Measurements from ENCODE around the gene XRN2. TPM values are rescaled to one million over a fixed set of nuclear protein-coding genes. Genes with fewer than 3 reads are reported as not detected.

XRN2 gene
- polyA plus RNA-seq, 3 donors = 53.1 to 111 (median 101) TPM

DNA sequence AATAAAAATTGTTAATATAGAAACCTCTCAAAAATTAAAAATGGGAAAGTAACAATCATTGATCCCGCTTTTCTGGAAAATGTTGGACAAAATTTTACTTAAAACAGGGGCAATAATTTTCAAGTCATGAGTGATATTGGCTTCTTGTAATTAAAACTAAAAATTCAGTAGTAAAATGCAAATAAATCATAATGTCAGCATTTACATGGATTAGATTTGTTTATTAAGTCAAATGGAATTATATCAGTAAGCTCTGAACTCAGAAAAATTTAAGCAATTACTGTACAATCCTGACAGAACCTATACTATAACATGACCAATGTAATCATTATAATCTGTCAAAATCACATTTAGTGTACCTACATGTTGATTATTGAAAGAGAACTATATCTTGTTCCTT lies 134.1 kb downstream of the XRN2 start:
- H3K4me3 Mint-ChIP-seq = no peak overlapping the region
- WGBS (ENCODE audit: insufficient coverage) = no CpG with 5 or more reads among the region's 1 CpG
- H3K4me2 ChIP-seq (replicated peaks; ENCODE audit: extremely low read depth, low read length, poor library complexity, severe bottlenecking) = no peak overlapping the region

GRCh38 chr20:21437816-21438215 lies 134.7 kb downstream of the XRN2 start:
- no peak overlapping the region for H2AFZ ChIP-seq (ENCODE audit: insufficient read depth, low read depth, low read length, poor library complexity, severe bottlenecking)
- H3K4me3 Mint-ChIP-seq = no peak overlapping the region
- no peak overlapping the region for H3K4me3 ChIP-seq (replicated peaks in 1 of 3; ENCODE audit: low read depth in 2 of 3, low read length in 3 of 3)
- no peaks in the 10 kb centered on the region for H4K20me1 ChIP-seq (ENCODE audit: insufficient read depth, low read length)
- H3K27me3 Mint-ChIP-seq (ENCODE audit: low read depth in 3 of 3) = peaks cover 17 to 33% (median 22%) of the 10 kb centered on the region in 3 donors
- no peaks in the 10 kb centered on the region for H3K36me3 Mint-ChIP-seq
- H3K4me2 ChIP-seq (replicated peaks; ENCODE audit: extremely low read depth, low read length, poor library complexity, severe bottlenecking) = no peak overlapping the region
- no CpG with 5 or more reads among the region's 2 CpGs for WGBS (ENCODE audit: insufficient coverage)
- no peak overlapping the region for H3K9ac ChIP-seq (ENCODE audit: insufficient read depth, low read length, poor library complexity, severe bottlenecking)
- intact Hi-C loops (cut with micrococcal nuclease) = no loop called here
- H3K9me3 ChIP-seq (replicated peaks in 1 of 2; ENCODE audit: control insufficient read depth in 1 of 2, insufficient read depth in 1 of 2, low read length in 2 of 2) = no peaks in the 10 kb centered on the region
- H3K79me2 ChIP-seq (ENCODE audit: insufficient read depth, low read length) = no peaks in the 10 kb centered on the region
- no peaks in the 10 kb centered on the region for H3K4me1 Mint-ChIP-seq
- H3K4me1 ChIP-seq (ENCODE audit: control insufficient read depth in 1 of 2, insufficient read depth in 2 of 2, low read length in 2 of 2) = no peaks in the 10 kb centered on the region
- TF ChIP-seq, protein P1, sequence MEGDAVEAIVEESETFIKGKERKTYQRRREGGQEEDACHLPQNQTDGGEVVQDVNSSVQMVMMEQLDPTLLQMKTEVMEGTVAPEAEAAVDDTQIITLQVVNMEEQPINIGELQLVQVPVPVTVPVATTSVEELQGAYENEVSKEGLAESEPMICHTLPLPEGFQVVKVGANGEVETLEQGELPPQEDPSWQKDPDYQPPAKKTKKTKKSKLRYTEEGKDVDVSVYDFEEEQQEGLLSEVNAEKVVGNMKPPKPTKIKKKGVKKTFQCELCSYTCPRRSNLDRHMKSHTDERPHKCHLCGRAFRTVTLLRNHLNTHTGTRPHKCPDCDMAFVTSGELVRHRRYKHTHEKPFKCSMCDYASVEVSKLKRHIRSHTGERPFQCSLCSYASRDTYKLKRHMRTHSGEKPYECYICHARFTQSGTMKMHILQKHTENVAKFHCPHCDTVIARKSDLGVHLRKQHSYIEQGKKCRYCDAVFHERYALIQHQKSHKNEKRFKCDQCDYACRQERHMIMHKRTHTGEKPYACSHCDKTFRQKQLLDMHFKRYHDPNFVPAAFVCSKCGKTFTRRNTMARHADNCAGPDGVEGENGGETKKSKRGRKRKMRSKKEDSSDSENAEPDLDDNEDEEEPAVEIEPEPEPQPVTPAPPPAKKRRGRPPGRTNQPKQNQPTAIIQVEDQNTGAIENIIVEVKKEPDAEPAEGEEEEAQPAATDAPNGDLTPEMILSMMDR (IDR thresholded peaks at IDR 0.05) = no peak
- peaks cover 2 to 9% of the 10 kb centered on the region in 2 donors for H3K27me3 ChIP-seq (ENCODE audit: control insufficient read depth in 2 of 2, insufficient read depth in 2 of 2, low read length in 2 of 2)
- H3K36me3 ChIP-seq (replicated peaks in 1 of 2; ENCODE audit: control insufficient read depth in 1 of 2, insufficient read depth in 2 of 2, low read length in 2 of 2) = no peaks in the 10 kb centered on the region
- DNase-seq = no peak
- H3K27ac Mint-ChIP-seq = no peak overlapping the region
- no peak overlapping the region for H3K27ac ChIP-seq (ENCODE audit: low read depth in 1 of 2, low read length in 2 of 2)
- no peaks in the 10 kb centered on the region for H3K9me3 Mint-ChIP-seq

More for the DNA sequence above, 134.1 kb downstream of the XRN2 start:
- no peaks in the 10 kb centered on the region for H4K20me1 ChIP-seq (ENCODE audit: insufficient read depth, low read length)
- H3K27me3 Mint-ChIP-seq (ENCODE audit: low read depth in 3 of 3) = peaks cover 17 to 33% (median 22%) of the 10 kb centered on the region in 3 donors
- intact Hi-C loops (cut with micrococcal nuclease) = no loop called here
- no peak overlapping the region for H3K9ac ChIP-seq (ENCODE audit: insufficient read depth, low read length, poor library complexity, severe bottlenecking)
- H3K9me3 Mint-ChIP-seq = no peaks in the 10 kb centered on the region
- peaks cover 2 to 9% of the 10 kb centered on the region in 2 donors for H3K27me3 ChIP-seq (ENCODE audit: control insufficient read depth in 2 of 2, insufficient read depth in 2 of 2, low read length in 2 of 2)
- no peaks in the 10 kb centered on the region for H3K36me3 Mint-ChIP-seq
- no peaks in the 10 kb centered on the region for H3K36me3 ChIP-seq (replicated peaks in 1 of 2; ENCODE audit: control insufficient read depth in 1 of 2, insufficient read depth in 2 of 2, low read length in 2 of 2)
- no peak for DNase-seq
- no peak overlapping the region for H3K4me3 ChIP-seq (replicated peaks in 1 of 3; ENCODE audit: low read depth in 2 of 3, low read length in 3 of 3)
- no peaks in the 10 kb centered on the region for H3K9me3 ChIP-seq (replicated peaks in 1 of 2; ENCODE audit: control insufficient read depth in 1 of 2, insufficient read depth in 1 of 2, low read length in 2 of 2)
- no peak overlapping the region for H3K27ac ChIP-seq (ENCODE audit: low read depth in 1 of 2, low read length in 2 of 2)
- H3K79me2 ChIP-seq (ENCODE audit: insufficient read depth, low read length) = no peaks in the 10 kb centered on the region
- TF ChIP-seq, protein P1 (IDR thresholded peaks at IDR 0.05) = no peak
- H3K4me1 ChIP-seq (ENCODE audit: control insufficient read depth in 1 of 2, insufficient read depth in 2 of 2, low read length in 2 of 2) = no peaks in the 10 kb centered on the region
- no peak overlapping the region for H2AFZ ChIP-seq (ENCODE audit: insufficient read depth, low read depth, low read length, poor library complexity, severe bottlenecking)
- no peak overlapping the region for H3K27ac Mint-ChIP-seq
- H3K4me1 Mint-ChIP-seq = no peaks in the 10 kb centered on the region

Small RNA genes within 50 kb of the gene (small RNA-seq; reads per million reads assigned to genes)
- gene RN7SKP140 (ENCODE audit: insufficient read length, low read depth) = not detected

Other genes with a start within 250 kb of the XRN2 start
- under 1 TPM in 2 of 3 donors, not detected in 1; 0.31 to 0.39 TPM for gene LINC00237, start 197.0 kb upstream of the XRN2 start, polyA plus RNA-seq
- 10 to 100 TPM in 2 of 3 donors, 1 to 10 TPM in 1; 7.2 to 13.2 (median 10.2) TPM for gene KIZ, start 177.2 kb upstream of the XRN2 start, polyA plus RNA-seq
- gene NKX2-4, start 94.2 kb downstream of the XRN2 start, polyA plus RNA-seq = not detected
- gene NKX2-2, start 210.7 kb downstream of the XRN2 start, polyA plus RNA-seq = not detected

Data from CD14-positive monocyte (primary cell).